GM18508 (cell line): ENCODE results near the gene GMDS.

ENCODE experiments used
- ATAC-seq: cut with Tn5 transposase; IDR thresholded peaks from one replicate; pipeline ENCODE4 v1.9.1; 2021; ENCODE audit warnings: moderate number of reproducible peaks; ENCODE audit not compliant: insufficient read depth, unreplicated experiment

Gene GMDS

DNA sequence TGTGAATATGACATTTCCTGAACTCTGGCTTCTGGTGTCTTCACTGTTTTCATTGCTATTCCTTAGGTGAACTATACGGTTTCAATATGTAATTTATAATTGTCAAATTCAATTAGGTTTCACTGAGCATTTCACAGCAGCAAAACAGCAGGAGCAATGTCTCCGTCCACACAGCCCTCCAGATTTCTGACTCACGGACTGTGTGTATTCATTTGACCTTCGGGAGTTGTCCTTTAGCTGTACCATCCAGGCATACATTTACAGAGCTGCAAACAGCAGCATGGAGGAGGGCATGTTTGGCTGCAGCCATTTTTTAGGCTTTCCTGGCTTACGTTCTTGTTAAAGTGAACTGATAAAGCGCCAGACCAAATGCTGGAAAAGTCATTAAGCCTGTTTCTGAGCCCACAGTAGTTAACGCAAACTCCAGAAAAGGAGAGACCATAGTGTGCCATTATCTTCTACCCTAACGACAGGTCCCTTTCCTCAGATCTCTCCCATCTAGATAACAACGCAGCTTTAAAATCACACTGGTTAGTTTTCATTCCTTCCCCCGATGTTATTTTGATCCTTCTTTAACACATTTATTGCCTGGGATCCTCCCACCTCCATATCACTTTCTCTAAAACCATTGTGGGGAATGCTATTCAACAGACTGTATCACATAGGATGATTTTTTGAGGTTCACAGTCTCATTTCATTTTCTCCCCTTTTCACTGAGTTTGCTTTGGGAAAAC lies 617.4 kb downstream of the GMDS start:
- no peak for ATAC-seq

DNA sequence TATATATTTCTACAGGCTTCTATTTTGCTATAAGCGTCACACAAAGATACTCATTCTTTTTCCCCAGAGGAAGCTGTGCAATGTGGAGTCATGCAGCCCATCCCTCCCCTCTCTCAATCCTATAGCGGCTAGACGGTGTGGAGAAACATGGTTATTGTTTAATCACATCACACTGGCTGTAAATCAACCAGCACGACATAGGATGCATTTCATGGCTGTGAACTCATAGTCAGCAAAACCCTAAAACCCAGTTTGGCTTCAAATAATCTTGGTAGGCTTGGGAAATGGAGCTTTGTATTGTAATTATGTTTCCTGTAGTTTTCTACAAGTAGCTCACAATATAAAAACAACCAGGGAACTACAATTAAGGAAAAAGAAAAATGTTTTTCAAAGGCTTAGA lies 618.9 kb downstream of the GMDS start:
- ATAC-seq = no peak

GRCh38 chr6:1625794-1626435 lies 619.5 kb downstream of the GMDS start:
- ATAC-seq = no peak

DNA sequence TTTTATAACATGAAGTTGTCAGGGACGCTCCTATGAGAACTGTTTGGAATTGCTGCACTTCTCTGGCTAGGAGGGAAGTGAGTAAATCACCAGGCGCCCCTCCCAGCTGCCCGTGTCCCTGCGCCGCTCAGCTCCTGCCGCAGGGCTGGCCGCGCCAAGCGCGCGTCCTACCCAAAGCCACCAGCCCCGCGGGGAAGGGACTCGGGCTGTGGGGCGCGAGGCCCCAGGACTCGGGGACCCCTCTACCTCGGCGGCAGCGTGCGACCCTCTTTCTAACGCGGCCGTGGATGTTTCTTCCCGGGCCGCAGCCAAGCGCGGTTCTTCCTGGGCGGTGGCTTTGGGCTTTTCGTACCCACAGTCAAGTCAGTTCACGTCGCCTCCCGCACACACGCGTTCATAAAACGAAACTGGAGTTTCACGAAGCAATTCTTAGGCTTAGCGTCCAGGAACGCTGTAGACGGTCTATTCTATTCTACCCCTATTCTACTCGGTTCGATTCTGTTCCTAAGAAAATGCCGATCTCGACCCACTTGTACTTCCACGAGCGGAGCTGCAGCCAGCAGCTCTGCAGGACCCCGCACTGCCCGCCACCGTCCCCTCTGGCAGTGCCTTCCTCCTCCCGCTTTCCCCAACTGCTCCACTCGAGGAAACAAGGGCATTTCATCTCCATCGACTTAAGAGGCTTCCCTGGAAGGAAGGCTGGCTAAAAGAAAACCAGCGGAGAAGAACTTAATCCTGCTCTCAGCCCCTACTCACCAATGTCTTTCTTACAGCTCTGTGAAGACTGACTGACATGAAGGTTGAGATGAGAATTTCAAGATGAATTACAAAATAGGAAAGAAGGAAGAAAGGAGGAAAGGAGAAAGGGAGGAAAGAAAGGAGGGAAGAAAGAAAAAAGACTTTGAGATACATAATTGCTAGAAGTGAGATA lies 620.3 kb downstream of the GMDS start:
- ATAC-seq = no peak

DNA sequence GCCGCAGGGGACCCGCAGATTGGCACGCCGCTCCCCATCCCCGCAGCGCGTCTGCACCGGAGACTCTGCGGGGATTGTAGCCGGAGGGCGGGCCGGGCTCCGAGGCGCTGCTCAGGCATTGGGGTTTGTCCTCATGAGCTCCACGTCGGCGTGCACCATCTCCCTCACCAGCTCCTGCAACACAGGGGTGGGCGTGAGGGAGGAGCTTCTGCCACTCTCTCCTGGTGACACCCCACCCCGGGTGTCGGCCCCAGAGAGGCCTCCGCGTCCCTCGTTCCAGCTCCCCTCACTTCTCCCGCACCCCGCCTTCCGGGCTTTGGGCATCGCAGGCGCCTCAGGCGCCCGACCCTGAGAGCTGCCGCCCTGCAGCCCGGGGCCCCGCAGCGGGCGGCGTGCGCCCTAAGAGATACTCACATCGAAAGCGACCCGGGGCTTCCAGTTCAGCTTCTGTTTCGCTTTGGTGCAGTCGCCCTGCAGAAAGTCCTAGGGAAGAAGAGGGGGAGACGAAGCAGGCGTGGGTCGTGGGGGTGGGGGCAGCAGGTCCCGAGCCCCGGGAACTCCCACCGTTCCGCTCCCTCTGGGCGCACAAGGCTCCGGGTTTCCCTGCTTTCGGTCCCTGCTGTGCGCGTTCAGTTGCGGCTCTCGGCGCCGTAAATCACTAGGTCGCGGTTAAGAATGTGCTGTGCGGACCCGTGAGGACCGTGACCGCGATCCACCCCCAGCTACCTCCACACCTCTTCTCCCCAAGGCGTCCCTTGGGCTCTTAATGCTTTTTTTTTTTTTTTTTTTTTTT lies 621.2 kb downstream of the GMDS start:
- ATAC-seq = no peak

- ATAC-seq = no peak
These were observed 621.7 kb downstream of the GMDS start for GRCh38 chr6:1623769-1624057.

GRCh38 chr6:1622851-1623768 lies 622.3 kb downstream of the GMDS start:
- ATAC-seq = no peak

GRCh38 chr6:1622220-1622850 lies 623.1 kb downstream of the GMDS start:
- ATAC-seq = no peak

DNA sequence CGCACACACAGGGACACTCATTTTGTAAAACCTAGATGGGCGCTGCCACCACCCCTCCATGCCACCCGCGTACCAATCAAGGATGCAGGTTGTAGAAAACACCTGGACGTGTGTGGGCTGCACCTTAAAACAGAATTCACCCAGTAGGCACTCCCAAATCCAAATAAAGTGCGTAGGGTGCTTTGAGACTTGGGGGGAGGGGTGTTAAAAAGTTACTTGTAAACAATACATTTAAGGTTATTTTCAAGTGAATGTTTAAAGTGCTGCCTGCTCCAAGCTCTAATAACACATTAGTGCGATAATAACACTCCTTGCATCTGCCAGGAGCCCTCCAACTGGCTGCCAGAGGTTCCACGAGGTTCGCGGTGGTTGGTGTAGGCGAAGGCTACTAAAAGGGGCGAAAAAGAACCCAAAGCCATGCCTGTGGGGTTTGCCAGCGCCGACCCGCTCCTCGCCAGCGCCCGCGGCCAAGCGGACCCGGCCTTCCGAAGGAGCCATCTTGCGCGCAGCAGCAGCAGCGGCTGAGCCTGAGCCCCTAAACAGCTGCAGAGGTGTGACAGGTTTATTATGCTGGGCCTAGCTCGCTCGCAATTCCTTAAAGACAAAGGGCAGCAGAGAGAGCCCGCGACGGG lies 624.2 kb downstream of the GMDS start:
- ATAC-seq = no peak

DNA sequence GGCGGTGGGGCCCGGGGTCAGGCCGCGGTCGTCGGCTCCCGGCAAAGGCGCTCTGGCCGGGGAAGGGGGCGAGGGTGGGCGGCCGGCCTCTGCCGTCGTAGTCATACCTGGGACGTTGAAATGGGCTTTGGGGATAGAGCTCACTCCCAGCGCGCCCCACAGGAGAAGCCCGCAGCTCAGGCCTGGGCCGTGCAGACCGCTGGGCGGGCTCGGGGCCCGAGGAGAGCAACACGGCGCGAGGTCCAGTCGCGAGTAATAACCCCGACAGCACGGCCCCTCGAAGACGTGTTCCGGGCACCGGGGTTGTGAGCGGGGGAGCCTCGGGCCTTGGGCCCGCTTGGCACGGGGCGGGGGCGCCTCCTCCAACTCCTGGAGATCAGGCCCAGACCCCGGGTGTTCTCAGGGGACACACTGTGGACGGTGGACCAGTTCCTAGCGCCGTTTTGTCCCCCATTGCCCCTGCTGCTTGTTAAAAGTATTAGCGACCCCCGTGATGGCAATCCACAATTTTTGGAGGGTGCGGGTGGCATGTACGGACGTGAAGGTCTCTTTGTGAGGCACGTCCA lies 624.8 kb downstream of the GMDS start:
- no peak for ATAC-seq

DNA sequence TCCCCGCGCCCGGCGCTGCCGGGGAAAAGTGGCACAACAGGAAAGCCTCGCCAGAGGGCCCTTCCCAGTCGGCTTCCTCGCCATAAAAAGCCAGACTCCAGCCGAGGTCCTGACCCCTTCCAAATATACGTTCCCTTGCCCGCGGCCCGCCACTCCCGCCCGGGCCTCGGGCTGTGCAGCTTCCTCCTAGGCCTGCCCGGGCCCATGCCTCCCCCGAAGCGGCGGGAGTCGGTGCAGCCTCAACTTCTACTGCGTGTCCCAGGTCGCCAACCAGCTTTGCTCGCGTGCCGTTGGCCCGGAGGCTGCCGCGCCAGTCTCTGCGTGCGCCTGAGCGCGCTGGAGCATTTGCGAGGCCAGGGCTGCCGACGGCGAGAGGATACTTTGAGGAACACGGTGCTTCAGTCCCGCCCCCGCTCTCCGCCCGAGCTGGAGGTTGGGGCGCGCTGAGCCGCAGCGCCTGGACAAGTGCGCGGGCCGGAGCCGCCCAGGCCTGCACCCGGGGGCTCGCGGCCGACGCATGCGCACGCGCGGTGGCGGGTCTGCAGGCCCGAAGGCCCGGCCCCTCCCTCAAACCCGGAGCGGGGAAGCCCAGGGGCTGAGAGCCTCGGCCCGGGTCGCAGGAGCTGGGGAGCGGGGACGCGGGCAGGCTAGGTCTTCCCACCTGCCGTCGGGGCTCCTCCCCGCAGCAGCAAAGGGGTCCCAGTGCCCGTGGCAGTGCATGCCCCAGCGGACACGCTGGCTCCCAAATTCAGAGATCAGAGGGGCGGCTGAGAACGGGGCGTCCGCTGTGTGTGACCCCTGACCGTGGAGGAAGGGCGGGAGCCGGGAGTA lies 625.5 kb downstream of the GMDS start:
- ATAC-seq = no peak

DNA sequence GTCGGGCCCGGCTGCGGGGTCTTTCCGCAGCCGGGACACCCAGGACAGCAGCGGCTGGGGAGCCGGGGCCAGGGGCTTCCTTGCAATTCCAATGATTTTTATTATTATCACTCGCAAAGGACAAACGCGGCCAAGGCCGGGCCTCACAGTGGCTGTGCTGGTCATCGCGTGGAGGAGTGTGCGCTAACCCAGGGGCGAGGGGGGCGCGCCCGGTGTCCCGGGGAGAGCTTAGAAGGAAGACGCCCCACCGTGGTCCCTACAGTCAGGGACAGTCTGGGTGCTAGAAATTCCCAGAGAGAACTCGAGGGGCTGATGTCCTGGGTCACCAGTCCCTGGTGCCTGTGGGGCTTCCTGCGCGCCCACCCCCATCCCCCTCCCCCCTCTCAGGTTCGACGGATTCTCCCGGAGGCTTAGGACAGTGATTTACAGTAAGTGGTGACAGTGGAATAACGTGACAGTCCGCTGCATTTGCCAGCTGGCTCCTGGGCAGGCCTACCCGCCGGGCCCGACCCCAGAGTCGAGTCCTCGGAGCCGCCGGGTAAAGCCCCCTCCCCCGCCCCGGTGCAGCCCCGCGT lies 626.2 kb downstream of the GMDS start:
- ATAC-seq = no peak

DNA sequence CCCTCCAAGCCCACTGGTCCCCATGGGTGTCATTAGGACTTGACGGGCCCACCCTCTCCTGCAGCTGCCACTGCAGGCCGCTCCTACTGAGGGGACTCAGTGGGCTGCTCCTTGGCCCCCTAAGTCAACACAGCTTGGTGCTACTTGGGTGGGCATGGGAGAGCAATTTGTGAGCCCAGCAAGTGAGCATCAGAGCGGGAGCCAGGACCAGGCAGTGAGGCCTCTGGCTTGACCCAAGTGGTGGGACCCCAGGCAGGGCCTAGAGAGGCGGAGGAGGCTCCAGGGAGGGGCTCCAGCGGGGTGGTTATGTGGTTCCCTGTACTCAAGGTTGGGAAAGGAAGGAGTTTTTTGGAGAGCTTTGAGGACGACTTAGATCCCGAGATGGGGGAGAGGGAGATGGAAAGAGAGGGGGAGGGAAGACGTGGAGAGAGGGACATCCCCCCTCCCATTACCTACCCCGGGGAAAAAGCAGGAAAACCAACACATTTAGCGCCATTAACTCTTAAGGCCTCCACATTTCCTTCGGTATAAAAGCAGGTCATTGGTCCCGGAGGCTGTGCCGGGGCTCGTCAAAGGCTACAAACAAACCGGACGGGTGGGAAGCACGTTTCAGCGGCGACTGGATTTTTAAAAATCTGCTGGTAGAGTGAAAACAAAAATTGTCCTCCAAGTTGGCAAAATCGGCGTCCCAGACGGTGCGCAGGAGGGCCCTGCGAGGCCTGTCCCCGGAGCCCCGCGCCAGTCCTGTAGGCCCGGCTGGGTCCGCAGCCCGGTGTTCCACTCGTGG lies 626.9 kb downstream of the GMDS start:
- no peak for ATAC-seq

DNA sequence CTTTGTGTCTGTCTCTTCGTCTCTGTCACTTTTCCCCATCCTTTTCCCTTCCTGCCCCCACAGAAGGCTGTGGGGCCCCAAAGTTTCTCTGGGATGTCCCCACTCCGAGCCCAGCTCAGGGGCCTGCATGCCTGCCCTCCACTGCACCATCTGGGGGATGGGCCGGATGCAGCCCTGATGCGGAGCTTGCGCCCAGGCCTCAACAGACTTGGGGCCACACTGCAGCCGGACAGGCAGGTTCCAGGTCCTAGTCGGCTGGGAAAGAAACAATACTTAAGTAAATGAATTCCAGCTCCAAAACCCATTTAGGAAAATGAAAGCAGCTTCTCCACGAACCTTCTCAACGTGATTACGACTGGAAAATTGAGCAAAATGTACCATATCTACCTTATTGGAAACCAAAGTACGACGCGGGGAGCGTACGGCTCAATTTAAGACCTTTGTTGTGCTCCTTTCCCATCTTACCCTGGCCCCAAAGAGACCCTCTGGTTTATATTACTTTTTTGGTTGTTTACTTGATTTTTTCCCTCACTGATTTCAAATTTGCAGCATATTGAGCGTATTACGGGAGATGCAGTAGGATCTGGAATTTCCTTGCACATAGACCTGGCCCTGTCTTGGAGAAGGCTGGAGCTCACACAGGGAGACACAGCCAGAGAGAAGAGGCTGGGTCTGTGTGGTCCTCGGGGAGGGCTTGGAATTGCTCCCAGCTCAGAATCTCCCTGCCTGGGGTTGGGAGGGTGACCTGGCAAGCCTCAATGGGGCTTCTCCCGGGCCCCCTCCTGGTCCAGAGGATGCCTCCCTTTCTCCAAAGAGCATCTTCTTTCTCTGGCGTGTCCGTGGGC lies 627.7 kb downstream of the GMDS start:
- ATAC-seq = no peak

DNA sequence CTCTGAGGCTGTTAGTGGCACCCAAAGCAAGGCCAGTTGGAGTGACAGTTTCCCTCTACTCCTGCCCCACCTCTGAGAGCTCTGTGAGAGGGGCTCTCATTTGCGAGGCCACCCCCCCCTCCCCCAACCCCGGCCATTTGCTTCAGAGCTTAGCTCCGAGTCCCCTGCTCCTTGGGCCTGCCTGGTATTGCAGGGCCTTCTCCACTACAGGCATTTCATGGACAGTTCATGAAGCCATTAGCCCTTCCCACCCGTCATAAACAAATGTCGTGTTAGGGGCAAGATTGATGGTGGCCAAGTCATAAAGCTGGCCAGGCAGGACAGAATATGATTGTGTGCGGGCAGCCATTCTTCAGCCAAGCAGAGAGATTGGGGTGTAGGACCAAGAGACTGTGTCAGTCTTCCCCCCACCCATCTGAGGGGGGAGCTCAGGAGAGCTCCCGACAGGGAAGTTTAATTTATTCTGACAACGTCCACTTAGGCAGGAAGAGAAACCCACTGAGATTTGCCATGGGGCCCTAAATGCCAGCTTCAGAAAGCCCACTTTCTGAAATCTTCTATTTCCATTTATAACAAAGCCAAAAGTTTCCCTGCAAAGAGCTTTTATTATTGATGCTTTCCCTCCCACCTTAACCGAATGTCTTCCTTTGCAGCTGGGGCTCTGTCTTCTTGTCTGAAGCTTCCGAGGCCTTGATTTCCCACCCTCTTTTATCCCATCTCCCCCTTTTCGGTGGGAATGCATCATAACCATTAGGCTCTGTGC lies 628.5 kb downstream of the GMDS start:
- no peak for ATAC-seq
